HG02763 (cell line): ENCODE results near the gene UBALD1.

Experiments used
- ATAC-seq: cut with Tn5 transposase; IDR thresholded peaks from one replicate; pipeline ENCODE4 v1.9.1; 2021; ENCODE audit warnings: mild to moderate bottlenecking, moderate library complexity; ENCODE audit not compliant: unreplicated experiment

The UBALD1 gene

DNA sequence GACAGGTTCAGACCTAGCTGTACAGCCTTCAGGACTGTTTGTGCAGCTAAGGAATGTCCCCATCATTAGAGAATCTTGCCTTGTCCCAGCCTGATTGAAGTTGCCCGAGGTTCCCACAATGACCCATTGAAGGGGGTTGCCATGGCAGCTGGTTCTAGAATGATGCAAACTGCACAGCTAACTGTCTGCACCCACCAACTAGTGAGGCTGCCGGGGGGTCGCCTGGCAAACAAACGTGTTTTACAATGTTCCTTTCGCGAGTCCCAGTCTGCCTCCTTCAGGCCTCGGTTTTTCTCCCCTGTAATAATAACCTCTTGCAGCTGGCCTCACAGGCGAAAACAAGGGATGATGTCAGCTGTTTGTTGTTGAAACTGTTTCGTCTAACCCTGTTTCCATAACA is 53.1 kb downstream of the UBALD1 start:
- ATAC-seq, result no peak
